Activated gamma-delta T cell (primary cell): Measurements from ENCODE around the gene FES.
"Not testable (repeated sequence)": the region's sequence is repeated elsewhere in the genome, so short reads cannot be mapped to it uniquely, and the experiment has no call there.

Experiments used
- DNase-seq: peaks from one replicate; lab custom pipeline; 2025; lab: John Stamatoyannopoulos, UW

The FES gene

DNA sequence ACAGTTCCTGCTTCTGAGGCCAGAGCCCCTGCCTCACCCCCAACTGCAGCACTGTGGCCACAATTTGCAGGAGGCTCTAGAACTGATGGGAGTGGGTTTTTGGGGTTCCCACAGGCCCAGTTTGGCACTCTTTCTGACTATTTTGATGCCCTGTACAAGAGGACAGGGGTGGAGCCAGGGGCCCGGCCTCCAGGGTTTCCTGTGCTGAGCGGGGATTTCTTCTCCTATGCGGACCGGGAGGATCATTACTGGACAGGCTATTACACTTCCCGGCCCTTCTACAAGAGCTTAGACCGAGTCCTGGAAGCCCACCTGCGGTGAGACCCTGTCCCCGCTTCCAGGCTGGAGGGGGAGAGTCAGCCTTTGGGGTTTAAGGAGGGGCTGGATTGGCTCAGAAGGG is 25.7 kb downstream of the FES start:
- no peak for DNase-seq

DNA sequence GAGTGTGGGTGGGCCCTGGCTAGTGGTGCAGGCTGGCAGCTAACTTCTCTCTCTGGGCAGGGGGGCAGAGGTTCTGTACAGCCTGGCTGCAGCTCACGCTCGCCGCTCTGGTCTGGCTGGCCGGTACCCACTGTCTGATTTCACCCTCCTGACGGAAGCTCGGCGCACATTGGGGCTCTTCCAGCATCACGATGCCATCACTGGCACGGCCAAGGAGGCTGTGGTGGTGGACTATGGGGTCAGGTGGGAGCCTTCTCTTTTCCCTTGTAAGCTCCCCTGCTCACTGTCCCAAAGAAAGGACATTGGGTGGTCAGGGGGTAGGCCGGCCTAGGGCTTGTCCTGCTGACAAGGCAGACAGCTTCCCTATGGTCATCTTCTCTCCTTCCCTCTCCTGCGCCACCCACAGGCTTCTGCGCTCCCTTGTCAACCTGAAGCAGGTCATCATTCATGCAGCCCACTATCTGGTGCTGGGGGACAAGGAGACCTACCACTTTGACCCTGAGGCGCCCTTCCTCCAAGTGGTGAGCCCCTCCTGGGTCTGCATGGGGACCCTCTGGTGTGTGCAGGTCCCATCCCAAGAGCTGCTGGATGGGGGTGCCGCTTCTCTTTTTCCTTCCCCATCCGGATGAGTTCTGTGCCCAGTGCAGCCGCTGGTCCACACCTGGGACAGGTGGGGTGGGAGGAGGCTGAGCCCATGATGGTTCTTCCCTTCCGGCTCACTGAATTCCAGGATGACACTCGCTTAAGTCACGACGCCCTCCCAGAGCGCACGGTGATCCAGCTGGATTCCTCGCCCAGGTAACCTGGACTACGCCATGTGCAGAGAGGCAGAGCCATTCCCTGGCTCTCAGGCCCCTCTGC is 26.4 kb downstream of the FES start:
- no peak for DNase-seq

DNA sequence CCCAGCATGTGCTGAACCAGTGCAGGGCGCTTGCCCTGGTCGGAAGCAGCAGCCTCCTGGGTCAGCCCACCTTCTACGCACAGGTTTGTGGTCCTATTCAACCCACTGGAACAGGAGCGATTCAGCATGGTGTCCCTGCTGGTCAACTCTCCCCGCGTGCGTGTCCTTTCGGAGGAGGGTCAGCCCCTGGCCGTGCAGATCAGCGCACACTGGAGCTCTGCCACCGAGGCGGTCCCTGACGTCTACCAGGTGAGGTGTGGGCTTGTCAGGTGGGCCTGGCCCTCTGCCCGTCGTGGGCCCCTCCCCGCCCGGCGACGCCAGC is 27.0 kb downstream of the FES start:
- no peak for DNase-seq

DNA sequence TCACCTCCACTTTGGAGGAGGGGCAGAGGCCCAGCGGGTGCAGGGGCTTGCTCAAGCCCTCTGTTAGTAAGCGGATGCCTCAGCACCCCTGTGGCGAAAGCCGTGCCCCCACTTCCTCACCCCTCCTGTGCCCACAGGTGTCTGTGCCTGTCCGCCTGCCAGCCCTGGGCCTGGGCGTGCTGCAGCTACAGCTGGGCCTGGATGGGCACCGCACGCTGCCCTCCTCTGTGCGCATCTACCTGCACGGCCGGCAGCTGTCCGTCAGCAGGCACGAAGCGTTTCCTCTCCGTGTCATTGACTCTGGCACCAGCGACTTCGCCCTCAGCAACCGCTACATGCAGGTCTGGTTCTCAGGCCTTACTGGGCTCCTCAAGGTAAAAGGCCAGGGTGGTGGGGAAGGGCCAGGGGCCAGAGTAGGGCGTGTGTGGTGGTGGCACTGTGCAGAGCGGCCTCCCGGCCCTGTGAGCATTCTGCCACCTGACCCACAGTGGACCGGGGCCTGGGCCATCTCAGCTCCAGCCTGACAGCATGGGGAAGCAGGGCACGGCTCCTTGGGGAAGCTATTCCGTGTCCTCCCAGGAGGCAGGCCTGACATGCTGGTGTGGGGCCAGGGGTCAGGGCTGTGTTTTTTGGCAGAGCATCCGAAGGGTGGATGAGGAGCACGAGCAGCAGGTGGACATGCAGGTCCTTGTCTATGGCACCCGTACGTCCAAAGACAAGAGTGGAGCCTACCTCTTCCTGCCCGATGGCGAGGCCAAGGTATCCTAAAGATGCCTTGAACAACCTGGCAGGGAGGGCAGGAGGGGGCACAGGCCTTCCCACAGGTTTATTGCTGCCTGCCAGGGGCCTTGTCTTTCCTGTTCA is 27.8 kb downstream of the FES start:
- no peak for DNase-seq

DNA sequence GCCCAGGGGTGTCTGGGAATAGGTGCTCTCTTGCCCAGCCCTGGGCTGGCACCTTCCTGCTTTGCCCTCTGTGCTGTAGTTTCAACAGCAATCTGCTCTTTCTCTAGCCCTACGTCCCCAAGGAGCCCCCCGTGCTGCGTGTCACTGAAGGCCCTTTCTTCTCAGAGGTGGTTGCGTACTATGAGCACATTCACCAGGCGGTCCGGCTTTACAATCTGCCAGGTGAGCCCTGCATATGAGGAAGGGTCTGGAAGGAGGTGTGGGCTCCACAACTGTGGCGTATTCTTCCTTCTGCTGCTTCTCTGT is 28.4 kb downstream of the FES start:
- DNase-seq, result no peak

DNA sequence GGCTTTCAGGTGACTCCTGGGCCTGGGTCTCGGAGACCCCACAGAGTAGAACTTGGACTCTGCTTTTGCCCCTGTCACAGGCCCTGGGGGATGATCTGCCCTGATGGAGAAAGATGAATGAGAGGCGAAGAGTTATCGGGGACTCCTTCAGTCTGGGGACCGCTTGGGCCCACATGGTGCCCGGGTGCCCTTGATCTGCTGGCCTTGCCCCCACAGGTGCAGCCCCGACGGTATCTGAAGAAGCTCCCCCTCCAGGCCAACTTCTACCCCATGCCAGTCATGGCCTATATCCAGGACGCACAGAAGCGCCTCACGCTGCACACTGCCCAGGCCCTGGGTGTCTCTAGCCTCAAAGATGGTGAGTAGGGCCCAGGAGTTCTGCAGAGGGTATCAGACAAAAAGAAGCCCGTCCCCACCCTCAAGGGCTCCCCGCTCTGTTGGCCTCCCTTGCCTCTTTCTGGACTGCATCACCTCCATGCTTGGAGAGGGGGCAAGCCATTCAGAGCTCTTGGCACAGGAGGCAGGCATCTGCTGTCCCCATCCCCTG is 29.2 kb downstream of the FES start:
- no peak for DNase-seq

DNA sequence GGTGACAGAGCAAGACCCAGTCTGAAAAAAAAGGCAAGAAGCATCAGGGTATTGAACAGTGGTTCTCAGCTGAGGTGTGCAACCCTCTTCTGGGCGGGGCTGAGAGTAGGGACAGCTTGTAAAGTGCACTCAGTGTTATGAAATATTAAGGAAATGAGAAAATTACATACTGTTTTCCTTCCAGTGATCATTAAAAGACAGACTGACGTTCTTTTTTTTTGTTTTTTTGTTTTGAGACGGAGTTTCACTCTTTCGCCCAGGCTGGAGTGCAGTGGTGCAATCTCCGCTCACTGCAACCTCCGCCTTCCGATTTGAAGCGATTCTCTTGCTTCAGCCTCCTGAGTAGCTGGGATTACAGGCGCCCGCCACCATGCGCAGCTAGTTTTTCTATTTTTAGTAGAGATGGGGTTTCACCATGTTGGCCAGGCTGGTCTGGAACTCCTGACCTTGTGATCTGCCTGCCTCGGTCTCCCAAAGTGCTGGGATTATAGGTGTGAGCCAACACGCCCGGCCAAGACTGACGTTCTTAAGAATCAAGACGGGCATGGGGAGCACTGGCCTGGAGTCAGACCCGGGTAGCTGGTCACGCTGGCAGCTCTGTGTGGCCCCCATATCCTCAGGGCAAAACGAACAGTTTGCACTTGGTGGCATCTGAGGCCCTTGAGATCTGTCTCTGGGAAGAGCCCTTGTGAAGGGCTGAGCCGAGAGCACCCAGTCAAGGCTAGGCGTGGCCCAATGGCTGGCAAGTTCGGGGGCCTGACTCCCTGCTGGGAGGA is 30.2 kb downstream of the FES start:
- DNase-seq, result no peak

DNA sequence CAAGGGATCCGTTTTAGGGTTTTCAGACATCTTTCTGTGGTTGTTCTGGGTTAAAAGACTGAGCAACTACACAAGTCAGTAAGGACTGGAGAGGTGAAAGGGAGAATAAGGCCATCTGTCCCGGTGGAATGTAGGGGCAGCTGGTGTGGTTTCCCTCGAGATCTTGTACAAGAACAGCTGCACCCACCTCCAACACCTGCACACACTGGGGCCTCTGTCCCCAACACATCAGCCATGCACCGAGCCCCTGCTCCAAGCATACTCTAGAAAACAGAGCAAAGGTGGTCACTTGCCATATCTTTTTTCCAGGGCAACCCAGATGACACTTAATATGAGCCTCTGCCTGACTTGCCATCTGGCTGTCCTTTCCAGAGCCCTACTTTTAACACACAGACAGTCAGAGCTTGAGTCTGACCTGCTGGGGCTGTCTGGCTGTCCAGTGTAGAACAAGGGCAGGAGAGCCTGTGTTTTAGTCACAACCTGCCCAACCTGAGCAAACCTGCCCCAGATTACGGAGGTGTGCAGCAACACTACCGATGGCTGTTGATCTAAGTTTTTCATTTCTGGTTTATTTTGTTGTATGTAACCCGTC is 31.0 kb downstream of the FES start:
- no peak for DNase-seq

DNA sequence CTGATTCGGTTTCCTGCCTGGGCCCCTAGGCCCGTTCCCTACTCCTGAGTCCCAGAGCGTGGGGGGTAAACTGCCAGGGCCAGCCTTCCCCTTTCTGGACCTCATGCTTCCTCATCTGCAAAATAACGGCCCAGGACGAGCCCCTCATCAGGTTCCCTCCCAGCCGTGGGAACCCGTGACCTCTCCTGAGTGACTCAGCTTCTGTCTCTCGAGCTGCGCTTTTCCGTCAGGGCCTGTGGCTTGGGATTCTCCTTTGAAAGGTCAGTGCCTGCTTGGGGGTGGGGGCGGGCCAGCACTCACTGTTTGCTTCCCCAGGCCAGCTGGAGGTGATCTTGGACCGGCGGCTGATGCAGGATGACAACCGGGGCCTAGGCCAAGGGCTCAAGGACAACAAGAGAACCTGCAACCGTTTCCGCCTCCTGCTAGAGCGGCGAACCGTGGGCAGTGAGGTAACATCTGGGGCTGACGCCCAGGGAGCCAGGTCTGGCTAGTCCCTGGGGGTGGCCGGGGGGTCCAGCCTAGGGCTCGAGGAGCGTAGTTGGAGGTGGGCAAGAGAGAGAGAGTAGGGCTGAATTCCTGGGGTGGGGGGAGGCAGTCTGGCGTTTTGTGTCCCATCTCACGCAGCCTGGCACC is 31.6 kb downstream of the FES start:
- no peak for DNase-seq

DNA sequence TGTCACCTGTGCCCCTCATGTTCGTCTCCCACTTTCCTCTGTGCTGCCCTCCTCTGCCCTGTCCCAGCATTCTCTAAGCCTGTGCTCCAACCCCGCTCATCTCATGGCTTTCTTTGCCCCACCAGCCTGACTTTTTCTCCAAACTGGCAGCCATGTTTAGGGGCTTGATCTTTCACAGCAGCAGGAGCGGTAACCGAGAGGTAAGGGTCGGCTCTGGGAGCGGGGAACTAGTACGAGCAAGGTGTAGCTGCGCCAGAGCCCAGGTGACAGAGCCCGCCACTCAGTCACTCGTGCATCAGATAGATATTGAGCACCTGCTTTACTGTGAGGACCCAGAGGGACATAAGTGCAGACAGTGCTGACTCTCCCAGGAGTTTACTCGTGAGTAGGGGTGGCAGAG is 32.2 kb downstream of the FES start:
- DNase-seq, result no peak

DNA sequence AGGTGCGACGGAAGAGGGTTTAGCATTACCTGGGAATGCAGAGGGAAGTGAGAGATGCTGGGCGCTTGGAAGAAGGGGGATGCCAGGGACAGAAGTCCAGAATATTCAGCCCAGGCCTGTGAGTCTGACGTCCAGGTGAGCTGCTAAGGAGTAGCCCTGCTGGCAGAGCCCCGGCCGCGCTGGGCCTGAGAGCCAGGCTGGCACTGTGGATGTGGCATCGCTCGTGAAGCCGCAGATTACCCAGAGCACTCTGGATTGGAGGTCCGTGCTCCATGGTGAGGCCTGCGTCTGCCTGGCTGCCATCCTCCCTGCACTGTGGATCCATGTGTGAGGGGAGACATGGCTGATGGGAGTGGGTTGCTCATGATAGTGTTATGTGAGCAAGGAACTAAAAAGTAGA is 33.3 kb downstream of the FES start:
- DNase-seq, result no peak

DNA sequence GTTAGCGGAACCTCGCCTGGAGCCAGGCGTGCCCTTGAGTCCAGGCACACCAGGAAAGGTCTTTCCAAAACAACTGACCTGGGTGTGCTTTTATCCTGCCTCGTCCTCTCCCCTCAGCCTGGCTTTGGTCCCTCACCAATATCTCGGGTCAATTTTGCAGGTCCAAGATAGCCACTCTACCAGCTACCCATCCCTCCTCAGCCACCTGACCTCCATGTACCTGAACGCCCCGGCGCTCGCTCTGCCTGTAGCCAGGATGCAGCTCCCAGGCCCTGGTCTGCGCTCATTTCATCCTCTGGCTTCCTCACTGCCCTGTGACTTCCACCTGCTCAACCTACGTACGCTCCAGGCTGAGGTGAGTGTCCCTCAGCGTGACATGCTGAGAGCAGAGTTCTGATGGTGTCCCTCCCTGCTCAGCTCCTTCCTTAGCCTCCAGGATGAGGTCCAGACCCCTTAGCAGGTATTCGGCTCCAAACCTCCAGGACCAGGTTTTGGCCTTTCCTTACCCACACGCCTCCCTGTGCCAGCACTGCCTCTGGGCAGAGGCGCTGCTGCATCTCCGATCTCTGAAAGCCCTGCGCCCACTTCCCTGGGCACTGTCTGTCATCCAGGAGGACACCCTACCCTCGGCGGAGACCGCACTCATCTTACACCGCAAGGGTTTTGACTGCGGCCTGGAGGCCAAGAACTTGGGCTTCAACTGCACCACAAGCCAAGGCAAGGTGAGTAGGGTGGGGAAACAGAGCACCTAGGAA is 33.9 kb downstream of the FES start:
- no peak for DNase-seq

DNA sequence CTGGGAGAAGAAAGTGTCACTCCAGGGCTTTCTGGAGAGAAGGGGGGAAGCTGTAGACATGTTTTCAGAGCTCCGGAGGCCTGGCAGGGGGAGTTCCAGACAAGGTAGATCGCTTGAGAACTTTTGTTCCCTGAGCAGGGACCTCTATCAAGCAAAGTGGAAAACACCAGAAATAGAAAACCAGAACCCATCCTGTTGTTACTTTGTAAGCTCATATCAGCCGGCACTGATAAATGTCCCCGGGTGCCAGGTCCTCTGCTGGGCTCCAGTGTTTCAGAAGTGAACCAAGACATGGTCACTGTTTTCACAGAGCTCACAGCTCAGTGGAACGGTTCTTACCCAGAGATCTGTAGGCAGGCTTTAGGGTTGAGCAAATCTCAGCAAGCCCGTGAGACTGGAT is 34.5 kb downstream of the FES start:
- DNase-seq, result no peak

DNA sequence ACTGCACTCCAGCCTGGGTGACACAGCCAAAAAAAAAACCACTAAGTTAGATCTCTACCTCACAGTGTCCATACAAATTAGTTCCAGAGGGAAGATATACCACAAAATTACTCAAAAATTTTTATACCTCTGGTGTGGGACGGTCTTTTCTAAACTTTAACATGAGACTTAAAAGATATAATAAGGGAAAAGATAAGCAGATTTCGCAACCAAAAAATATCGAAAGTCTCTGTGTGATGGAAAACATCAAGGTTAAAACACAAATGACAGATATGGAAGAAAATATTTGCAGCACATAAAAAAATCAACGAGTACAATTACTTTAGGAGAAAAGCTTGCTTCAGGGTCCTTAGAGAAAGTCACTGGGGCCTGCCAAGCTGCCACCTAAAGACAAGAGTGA is 37.6 kb downstream of the FES start:
- no peak for DNase-seq

DNA sequence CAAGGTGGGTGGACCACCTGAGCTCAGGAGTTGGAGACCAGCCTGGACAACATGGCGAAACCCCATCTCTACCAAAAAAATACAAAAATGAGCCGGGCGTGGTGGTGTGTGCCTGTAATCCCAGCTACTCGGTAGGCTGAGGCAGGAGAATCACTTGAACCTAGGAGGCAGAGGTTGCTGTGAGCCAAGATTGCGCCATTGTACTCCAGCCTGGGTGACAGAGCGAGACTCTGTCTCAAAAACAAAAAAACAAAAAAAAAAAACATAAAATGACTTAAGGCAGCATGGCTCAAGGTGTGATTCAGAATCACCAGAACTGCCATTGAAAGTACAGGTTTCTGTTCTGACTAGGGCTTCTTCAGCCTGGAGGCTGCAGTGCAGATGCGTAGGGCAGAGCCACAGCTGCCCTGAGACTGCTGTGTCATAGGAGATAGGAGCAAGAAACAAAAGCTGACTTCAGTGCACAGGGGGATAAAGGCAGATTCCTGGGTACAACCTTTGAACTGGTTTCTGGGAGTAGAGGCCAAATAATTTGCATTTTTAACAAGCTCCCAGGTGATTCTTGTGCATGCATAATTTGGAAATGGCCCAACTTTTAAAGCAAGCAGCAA is 38.5 kb downstream of the FES start:
- DNase-seq, result not testable (repeated sequence)

DNA sequence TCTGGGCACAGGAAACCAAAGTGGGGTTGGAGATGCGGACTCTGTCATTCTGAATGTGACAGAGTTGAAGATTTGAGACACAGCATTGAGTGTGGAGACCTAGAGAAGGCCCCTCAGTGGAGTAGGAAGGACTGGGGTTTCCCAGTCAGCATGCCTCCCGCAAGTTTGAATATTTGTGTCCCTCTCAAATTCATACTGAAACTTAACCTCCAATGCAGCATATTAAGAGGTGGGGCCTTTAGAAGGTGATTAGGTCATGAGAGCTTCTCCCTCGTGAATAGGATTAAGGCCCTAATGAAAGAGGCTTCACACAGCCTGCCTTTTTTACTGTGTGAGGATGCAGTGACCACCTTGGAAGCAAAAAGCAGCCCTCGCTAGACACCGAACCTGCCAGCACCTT is 40.1 kb downstream of the FES start:
- no peak for DNase-seq

DNA sequence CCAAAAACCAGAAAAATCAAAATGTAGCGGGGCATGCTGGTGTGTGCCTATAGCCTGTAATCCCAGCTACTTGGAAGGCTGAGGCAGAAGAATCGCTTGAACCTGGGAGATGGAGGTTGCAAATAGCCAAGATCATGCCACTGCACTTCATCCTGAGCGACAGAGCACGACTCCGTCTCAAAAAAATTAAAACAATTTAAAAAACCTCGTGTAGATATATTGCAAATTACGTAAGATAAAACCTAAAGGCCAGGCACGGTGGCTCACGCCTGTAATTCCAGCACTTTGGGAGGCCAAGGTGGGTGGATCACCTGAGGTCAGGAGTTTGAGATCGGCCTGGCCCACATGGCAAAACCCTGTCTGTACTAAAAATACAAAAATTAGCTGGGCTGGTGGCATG is 42.5 kb downstream of the FES start:
- DNase-seq, result not testable (repeated sequence)

DNA sequence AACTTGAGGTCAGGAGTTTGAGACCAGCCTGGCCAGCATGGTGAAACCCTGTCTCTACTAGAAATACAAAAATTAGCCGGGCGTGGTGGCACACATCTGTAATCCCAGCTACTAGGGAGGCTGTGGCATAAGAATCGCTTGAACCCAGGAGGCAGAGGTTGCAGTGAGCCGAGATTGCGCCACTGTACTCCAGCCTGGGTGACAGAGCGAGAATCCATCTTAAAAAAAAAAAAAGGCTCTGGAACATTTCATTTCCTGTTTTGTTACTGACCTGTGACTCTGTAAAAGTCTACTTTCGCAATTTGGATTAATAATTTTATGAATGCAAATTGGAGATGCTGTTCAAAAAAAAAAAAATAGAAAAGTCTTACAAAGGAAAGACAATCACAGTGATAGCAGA is 43.8 kb downstream of the FES start:
- not testable (repeated sequence) for DNase-seq

DNA sequence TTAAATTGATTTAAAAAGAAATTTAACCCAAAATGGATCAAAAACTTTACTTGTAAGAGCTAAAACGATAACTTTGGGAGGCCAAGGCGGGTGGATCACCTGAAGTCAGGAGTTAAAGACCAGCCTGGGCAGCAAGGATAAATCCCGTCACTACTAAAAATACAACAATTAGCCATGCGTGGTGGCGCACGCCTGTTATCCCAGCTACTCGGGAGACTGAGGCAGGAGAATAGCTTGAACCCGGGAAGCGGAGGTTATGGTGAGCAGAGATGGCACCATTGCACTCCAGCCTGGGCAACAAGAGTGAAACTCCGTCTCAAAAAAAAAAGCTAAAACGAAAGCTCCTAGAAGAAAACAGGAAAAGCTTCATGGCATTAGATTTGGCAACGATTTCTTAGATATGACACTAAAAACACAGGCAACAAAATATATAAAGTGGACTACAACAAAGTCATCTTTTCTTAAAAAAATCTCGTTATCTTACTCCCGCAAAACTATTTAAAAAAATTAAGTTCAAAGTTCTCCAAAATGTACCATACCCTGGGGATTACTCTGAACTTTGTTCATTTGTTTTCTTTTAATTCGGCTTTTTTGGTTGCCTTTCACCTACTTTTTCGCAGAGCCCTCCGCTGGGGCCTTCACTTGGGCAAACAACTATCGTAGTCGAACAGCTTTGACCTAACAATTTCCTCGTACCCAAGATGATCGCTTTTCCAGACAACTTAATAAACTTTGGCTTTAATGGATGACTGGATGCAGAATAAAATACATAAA is 45.1 kb downstream of the FES start:
- no peak for DNase-seq
